Neural cell (in vitro differentiated cells): ENCODE data around the gene SHISA9. TPM values are rescaled to one million over a fixed set of nuclear protein-coding genes. Genes with fewer than 3 reads are reported as not detected.

Experiments
- H2AFZ ChIP-seq: fragments of 200-600, 300-800 bp; sonication (generic), shearing (Covaris generic); 2 replicates; pipeline ENCODE4 v1.6.0; 2014; ENCODE audit warnings: low read depth, mild to moderate bottlenecking, antibody characterized with exemption, low read length, moderate library complexity
- H3F3A ChIP-seq: fragments of 200-600 bp; shearing (Covaris generic); 2 replicates; pipeline ENCODE4 v1.6.1; 2016; ENCODE audit warnings: mild to moderate bottlenecking, moderate library complexity, mixed read lengths, antibody characterized with exemption, low read length; ENCODE audit not compliant: insufficient read depth, poor library complexity, severe bottlenecking
- H3K27ac ChIP-seq: fragments of 200-600, 300-800 bp; sonication (generic), shearing (Covaris generic); 2 replicates; pipeline ENCODE4 v1.5.1; 2014; ENCODE audit warnings: mild to moderate bottlenecking, low read length, moderate library complexity
- H3K27me3 ChIP-seq: fragments of 300-800, 200-600 bp; sonication (generic), shearing (Covaris generic); 2 replicates; pipeline ENCODE4 v1.6.0; 2014; ENCODE audit warnings: mild to moderate bottlenecking, low read depth, low read length, moderate library complexity; ENCODE audit not compliant: insufficient read depth
- H3K36me3 ChIP-seq: fragments of 300-800, 200-600 bp; sonication (generic), shearing (Covaris generic); 2 replicates; pipeline ENCODE4 v1.5.1; 2014; ENCODE audit warnings: mild to moderate bottlenecking, antibody characterized with exemption, low read length, moderate library complexity; ENCODE audit not compliant: insufficient read depth
- H3K4me2 ChIP-seq: fragments of 300-800, 200-600 bp; sonication (generic), shearing (Covaris generic); 2 replicates; pipeline ENCODE4 v1.6.0; 2014; ENCODE audit warnings: mild to moderate bottlenecking, low read length
- H3K4me3 ChIP-seq: fragments of 300-800, 200-600 bp; sonication (generic), shearing (Covaris generic); 2 replicates; pipeline ENCODE4 v1.5.1; 2014; ENCODE audit warnings: mild to moderate bottlenecking, low read length, moderate library complexity
- H3K79me2 ChIP-seq: fragments of 200-600 bp; shearing (Covaris generic); replicated peaks from 2 replicates; pipeline ENCODE4 v1.6.0; 2014; ENCODE audit warnings: mild to moderate bottlenecking, low read length, moderate library complexity; ENCODE audit not compliant: insufficient read depth
- H3K9ac ChIP-seq: fragments of 300-800, 200-600 bp; sonication (generic), shearing (Covaris generic); 2 replicates; pipeline ENCODE4 v1.6.1; 2016; ENCODE audit warnings: mild to moderate bottlenecking, low read length, mixed read lengths
- H3K9me2 ChIP-seq: fragments of 200-600 bp; shearing (Covaris generic); 2 replicates; pipeline ENCODE4 v1.6.1; 2016; ENCODE audit warnings: mild to moderate bottlenecking, low read length, mixed read lengths; ENCODE audit not compliant: insufficient read depth
- H3K9me3 ChIP-seq: fragments of 200-600, 300-800 bp; sonication (generic), shearing (Covaris generic); 2 replicates; pipeline ENCODE4 v1.6.1; 2016; ENCODE audit warnings: mild to moderate bottlenecking, mixed run types, low read length, moderate library complexity, mixed read lengths
- H4K20me1 ChIP-seq: fragments of 200-600 bp; shearing (Covaris generic); 2 replicates; pipeline ENCODE4 v1.6.1; 2016; ENCODE audit warnings: mild to moderate bottlenecking, mixed run types; ENCODE audit not compliant: insufficient read depth
- EP300 ChIP-seq: fragments of 450-650 bp; conservative IDR thresholded peaks from 2 replicates; pipeline ENCODE4 v1.6.1; 2014; ENCODE audit warnings: antibody characterized with exemption, mild to moderate bottlenecking, moderate library complexity; ENCODE audit not compliant: poor library complexity, severe bottlenecking
- EZH2 ChIP-seq: fragments of 200-600, 300-800 bp; shearing (Covaris generic), sonication (generic); IDR thresholded peaks from 2 replicates; pipeline ENCODE4 v1.6.1; 2014; ENCODE audit warnings: antibody characterized with exemption, low read length, borderline replicate concordance, mild to moderate bottlenecking; ENCODE audit not compliant: insufficient read depth, poor library complexity, severe bottlenecking
- MXI1 ChIP-seq: fragments of 450-650 bp; conservative IDR thresholded peaks from 2 replicates; pipeline ENCODE4 v1.6.1; 2014; ENCODE audit warnings: antibody characterized with exemption, mild to moderate bottlenecking; ENCODE audit not compliant: poor library complexity, severe bottlenecking
- POLR2AphosphoS5 ChIP-seq: IDR thresholded peaks from 2 replicates; pipeline ENCODE4 v1.6.1; 2012
- RAD21 ChIP-seq: fragments of 450-650 bp; conservative IDR thresholded peaks from 2 replicates; pipeline ENCODE4 v1.6.1; 2014; ENCODE audit warnings: antibody characterized with exemption, mild to moderate bottlenecking, moderate library complexity
- REST ChIP-seq: IDR thresholded peaks from 2 replicates; pipeline ENCODE4 v1.6.1; 2012; ENCODE audit warnings: borderline replicate concordance
- SMC3 ChIP-seq: fragments of 450-650 bp; conservative IDR thresholded peaks from 2 replicates; pipeline ENCODE4 v1.6.1; 2014; ENCODE audit warnings: antibody characterized with exemption, mild to moderate bottlenecking, moderate library complexity; ENCODE audit not compliant: poor library complexity
- TAF1 ChIP-seq: IDR thresholded peaks from 2 replicates; pipeline ENCODE4 v1.6.1; 2012; ENCODE audit warnings: low read depth
- polyA plus RNA-seq: library from polyadenylated mRNA; depleted of rRNA; stranded (reverse); fragments of >200 nt; gene quantifications from 2 replicates; pipeline ENCODE4 v1.2.3, GENCODE V29; 2014
- TF ChIP-seq, protein P1 (sequence below): fragments of 450-650 bp; IDR thresholded peaks from 2 replicates; pipeline ENCODE4 v1.5.1; 2014; ENCODE audit warnings: antibody characterized with exemption, mild to moderate bottlenecking, moderate library complexity; ENCODE audit not compliant: poor library complexity, severe bottlenecking

Gene SHISA9
- polyA plus RNA-seq, 1 donor from 2014 or later: 2.0 TPM

- Histone ChIP-seq H3K27ac (no peak overlapping the region), H3K9me2 (no peaks in the 10 kb centered on the region), H3K36me3 (no peaks in the 10 kb centered on the region), H3K9me3 (no peaks in the 10 kb centered on the region), H3K9ac (no peak overlapping the region), H3K79me2 (no peaks in the 10 kb centered on the region), H3K4me3 (no peak overlapping the region), H3K4me2 (no peak overlapping the region), H2AFZ (no peak overlapping the region), H3K27me3 (no peaks in the 10 kb centered on the region), H4K20me1 (no peaks in the 10 kb centered on the region), H3F3A (no peaks in the 10 kb centered on the region)
- TF ChIP-seq TAF1: no peak
Observed at GRCh38 chr16:12965274-12965804, 63.9 kb downstream of the SHISA9 start.

- TF ChIP-seq EZH2 (no peak), EP300 (no peak), RAD21 (no peak), MXI1 (no peak), SMC3 (no peak), TAF1 (no peak), POLR2AphosphoS5 (no peak), REST (no peak)
- TF ChIP-seq, protein P1, sequence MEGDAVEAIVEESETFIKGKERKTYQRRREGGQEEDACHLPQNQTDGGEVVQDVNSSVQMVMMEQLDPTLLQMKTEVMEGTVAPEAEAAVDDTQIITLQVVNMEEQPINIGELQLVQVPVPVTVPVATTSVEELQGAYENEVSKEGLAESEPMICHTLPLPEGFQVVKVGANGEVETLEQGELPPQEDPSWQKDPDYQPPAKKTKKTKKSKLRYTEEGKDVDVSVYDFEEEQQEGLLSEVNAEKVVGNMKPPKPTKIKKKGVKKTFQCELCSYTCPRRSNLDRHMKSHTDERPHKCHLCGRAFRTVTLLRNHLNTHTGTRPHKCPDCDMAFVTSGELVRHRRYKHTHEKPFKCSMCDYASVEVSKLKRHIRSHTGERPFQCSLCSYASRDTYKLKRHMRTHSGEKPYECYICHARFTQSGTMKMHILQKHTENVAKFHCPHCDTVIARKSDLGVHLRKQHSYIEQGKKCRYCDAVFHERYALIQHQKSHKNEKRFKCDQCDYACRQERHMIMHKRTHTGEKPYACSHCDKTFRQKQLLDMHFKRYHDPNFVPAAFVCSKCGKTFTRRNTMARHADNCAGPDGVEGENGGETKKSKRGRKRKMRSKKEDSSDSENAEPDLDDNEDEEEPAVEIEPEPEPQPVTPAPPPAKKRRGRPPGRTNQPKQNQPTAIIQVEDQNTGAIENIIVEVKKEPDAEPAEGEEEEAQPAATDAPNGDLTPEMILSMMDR: no peak
- no peaks in the 10 kb centered on the region for H3K79me2 ChIP-seq
Observed at GRCh38 chr16:12971241-12971640, 69.8 kb downstream of the SHISA9 start.

GRCh38 chr16:12972246-12972645 is 70.8 kb downstream of the SHISA9 start:
- H2AFZ ChIP-seq: no peak overlapping the region
- no peak overlapping the region for H3K9ac ChIP-seq
- no peaks in the 10 kb centered on the region for H3F3A ChIP-seq
- no peaks in the 10 kb centered on the region for H3K79me2 ChIP-seq
- TF ChIP-seq, protein P1: no peak
- no peak for TF ChIP-seq RAD21
- TF ChIP-seq EZH2: no peak
- TF ChIP-seq POLR2AphosphoS5: no peak
- TF ChIP-seq TAF1: no peak
- TF ChIP-seq EP300: no peak
- no peak for TF ChIP-seq SMC3
- TF ChIP-seq MXI1: no peak
- no peak for TF ChIP-seq REST
- no peak overlapping the region for H3K4me2 ChIP-seq
- H3K27me3 ChIP-seq: no peaks in the 10 kb centered on the region
- no peak overlapping the region for H3K27ac ChIP-seq
- no peaks in the 10 kb centered on the region for H3K9me2 ChIP-seq
- no peaks in the 10 kb centered on the region for H4K20me1 ChIP-seq
- H3K9me3 ChIP-seq: no peaks in the 10 kb centered on the region
- H3K4me3 ChIP-seq: no peak overlapping the region
- H3K36me3 ChIP-seq: no peaks in the 10 kb centered on the region

More at GRCh38 chr16:12971241-12971640, 69.8 kb downstream of the SHISA9 start:
- H3K9me3 ChIP-seq: no peaks in the 10 kb centered on the region
- H3K27me3 ChIP-seq: no peaks in the 10 kb centered on the region
- no peak overlapping the region for H2AFZ ChIP-seq
- H4K20me1 ChIP-seq: no peaks in the 10 kb centered on the region
- H3K4me2 ChIP-seq: no peak overlapping the region
- H3K9me2 ChIP-seq: no peaks in the 10 kb centered on the region
- H3K4me3 ChIP-seq: no peak overlapping the region
- no peak overlapping the region for H3K27ac ChIP-seq
- H3K9ac ChIP-seq: no peak overlapping the region
- no peaks in the 10 kb centered on the region for H3F3A ChIP-seq
- H3K36me3 ChIP-seq: no peaks in the 10 kb centered on the region
